Immature natural killer cell (primary cell): ENCODE data around the gene NR5A1. TPM values are rescaled to one million over a fixed set of nuclear protein-coding genes. Genes with fewer than 3 reads are reported as not detected.

Experiments
- DNase-seq, 3 donors: peaks; one replicate each; pipeline ENCODE4 v3.0.0; 2022; ENCODE audit warnings: mixed read lengths in 1 of 3
- H3K27ac Mint-ChIP-seq, 6 donors: one replicate each; pipeline ENCODE4 v1.8.0; 2020; ENCODE audit warnings: mixed read lengths in 6 of 6, mild to moderate bottlenecking in 5 of 6, inconsistent platforms in 4 of 6, moderate library complexity in 3 of 6
- H3K27me3 Mint-ChIP-seq, 3 donors: one replicate each; pipeline ENCODE4 v1.8.0; 2020 to 2021; ENCODE audit warnings: low read depth in 3 of 3, mild to moderate bottlenecking in 3 of 3, mixed read lengths in 3 of 3, moderate library complexity in 3 of 3, inconsistent platforms in 1 of 3
- H3K36me3 Mint-ChIP-seq, 3 donors: one replicate each; pipeline ENCODE4 v1.8.0; 2020; ENCODE audit warnings: mixed read lengths in 3 of 3, inconsistent platforms in 2 of 3, mild to moderate bottlenecking in 2 of 3
- H3K4me1 Mint-ChIP-seq, 2 donors: one replicate each; pipeline ENCODE4 v1.8.0; 2020; ENCODE audit warnings: inconsistent platforms in 2 of 2, mild to moderate bottlenecking in 2 of 2, mixed read lengths in 2 of 2, moderate library complexity in 1 of 2
- H3K4me3 Mint-ChIP-seq, 5 donors: one replicate each; pipeline ENCODE4 v1.8.0; 2020; ENCODE audit warnings: mild to moderate bottlenecking in 5 of 5, mixed read lengths in 5 of 5, inconsistent platforms in 3 of 5, moderate library complexity in 3 of 5
- H3K9me3 Mint-ChIP-seq, 6 donors: one replicate each; pipeline ENCODE4 v1.8.0; 2020; ENCODE audit warnings: mild to moderate bottlenecking in 6 of 6, mixed read lengths in 6 of 6, inconsistent platforms in 4 of 6, moderate library complexity in 3 of 6
- polyA plus RNA-seq, 3 donors: library from polyadenylated mRNA; unstranded; fragments of 300-500 nt; fragmentation: Illumina TruSeq; gene quantifications; one replicate each; pipeline ENCODE4 v1.2.3, GENCODE V29; 2021

NR5A1 gene
- polyA plus RNA-seq, 3 donors from 2014 or later = not detected

GRCh38 chr9:124510650-124511425, 3.6 kb upstream of the NR5A1 start:
- Mint-ChIP-seq H3K27me3 (peaks cover 0 to 3% (median 2%) of the 10 kb centered on the region in 3 donors), H3K4me3 (no peak overlapping the region), H3K27ac (no peak overlapping the region), H3K36me3 (no peaks in the 10 kb centered on the region), H3K9me3 (no peaks in the 10 kb centered on the region), H3K4me1 (no peaks in the 10 kb centered on the region)
- no peak for DNase-seq

GRCh38 chr9:124507880-124508423, 753 bp upstream of the NR5A1 start:
- DNase-seq = no peak
- Mint-ChIP-seq H3K27me3 (peaks cover 6 to 9% (median 8%) of the 10 kb centered on the region in 3 donors), H3K4me1 (peaks cover 6 to 7% of the 10 kb centered on the region in 2 donors), H3K27ac (no peak overlapping the region), H3K4me3 (no peak overlapping the region), H3K36me3 (peaks cover 0 to 5% (median 4%) of the 10 kb centered on the region in 3 donors), H3K9me3 (peaks cover 0 to 2% (median 0%) of the 10 kb centered on the region in 6 donors)

- H3K36me3 Mint-ChIP-seq = peaks cover 0 to 5% (median 4%) of the 10 kb centered on the region in 3 donors
- H3K27me3 Mint-ChIP-seq = peaks cover 7 to 8% (median 8%) of the 10 kb centered on the region in 3 donors
- peaks cover 0 to 2% (median 0%) of the 10 kb centered on the region in 6 donors for H3K9me3 Mint-ChIP-seq
- peaks cover 6 to 7% of the 10 kb centered on the region in 2 donors for H3K4me1 Mint-ChIP-seq
- H3K4me3 Mint-ChIP-seq = no peak overlapping the region
- DNase-seq = no peak
- H3K27ac Mint-ChIP-seq = no peak overlapping the region
These were observed 766 bp downstream of the NR5A1 start for GRCh38 chr9:124506433-124506832.

- peaks cover 7 to 9% (median 8%) of the 10 kb centered on the region in 3 donors for H3K27me3 Mint-ChIP-seq
- H3K36me3 Mint-ChIP-seq = peaks cover 0 to 5% (median 4%) of the 10 kb centered on the region in 3 donors
- DNase-seq = no peak
- no peak overlapping the region for H3K27ac Mint-ChIP-seq
- peaks cover 0 to 2% (median 0%) of the 10 kb centered on the region in 6 donors for H3K9me3 Mint-ChIP-seq
- H3K4me1 Mint-ChIP-seq = peaks cover 6 to 7% of the 10 kb centered on the region in 2 donors
- no peak overlapping the region for H3K4me3 Mint-ChIP-seq
These were observed 1.3 kb downstream of the NR5A1 start for GRCh38 chr9:124505901-124506346.

GRCh38 chr9:124505006-124505900, 1.9 kb downstream of the NR5A1 start:
- peaks cover 0 to 5% (median 4%) of the 10 kb centered on the region in 3 donors for H3K36me3 Mint-ChIP-seq
- peaks cover 7 to 12% (median 8%) of the 10 kb centered on the region in 3 donors for H3K27me3 Mint-ChIP-seq

GRCh38 chr9:124504530-124505005, 2.6 kb downstream of the NR5A1 start:
- DNase-seq = no peak
- peaks cover 7 to 15% (median 8%) of the 10 kb centered on the region in 3 donors for H3K27me3 Mint-ChIP-seq
- no peak overlapping the region for H3K4me3 Mint-ChIP-seq
- H3K36me3 Mint-ChIP-seq = peaks cover 0 to 5% (median 4%) of the 10 kb centered on the region in 3 donors
- H3K27ac Mint-ChIP-seq = no peak overlapping the region
- H3K9me3 Mint-ChIP-seq = peaks cover 0 to 2% (median 0%) of the 10 kb centered on the region in 6 donors
- peaks cover 6 to 7% of the 10 kb centered on the region in 2 donors for H3K4me1 Mint-ChIP-seq

More at GRCh38 chr9:124505006-124505900, 1.9 kb downstream of the NR5A1 start:
- Mint-ChIP-seq H3K27ac (no peak overlapping the region), H3K4me1 (peaks cover 6 to 7% of the 10 kb centered on the region in 2 donors), H3K9me3 (peaks cover 0 to 2% (median 0%) of the 10 kb centered on the region in 6 donors), H3K4me3 (peak overlapping the region in 4 of 5 donors; percentile 38 to 69 (median 46))
- no peak for DNase-seq

GRCh38 chr9:124503713-124504529, 3.3 kb downstream of the NR5A1 start:
- Mint-ChIP-seq H3K9me3 (peaks cover 0 to 2% (median 0%) of the 10 kb centered on the region in 6 donors), H3K27me3 (peaks cover 7 to 15% (median 8%) of the 10 kb centered on the region in 3 donors), H3K4me3 (peak overlapping the region; percentile 67 to 84 (median 83)), H3K36me3 (peaks cover 0 to 5% (median 4%) of the 10 kb centered on the region in 3 donors), H3K27ac (peak overlapping the region in 1 of 6 donors; percentile 61), H3K4me1 (peaks cover 6 to 7% of the 10 kb centered on the region in 2 donors)
- no peak for DNase-seq

GRCh38 chr9:124502711-124503702, 4.2 kb downstream of the NR5A1 start:
- Mint-ChIP-seq H3K27me3 (peaks cover 7 to 15% (median 8%) of the 10 kb centered on the region in 3 donors), H3K36me3 (peaks cover 0 to 5% (median 4%) of the 10 kb centered on the region in 3 donors), H3K9me3 (peaks cover 0 to 2% (median 0%) of the 10 kb centered on the region in 6 donors), H3K4me1 (peaks cover 6 to 7% of the 10 kb centered on the region in 2 donors), H3K4me3 (no peak overlapping the region), H3K27ac (no peak overlapping the region)
- DNase-seq = no peak

- Mint-ChIP-seq H3K27me3 (peaks cover 8 to 15% (median 8%) of the 10 kb centered on the region in 3 donors), H3K27ac (no peak overlapping the region), H3K4me1 (peaks cover 10% of the 10 kb centered on the region in 2 donors), H3K4me3 (no peak overlapping the region), H3K36me3 (peaks cover 0 to 5% (median 4%) of the 10 kb centered on the region in 3 donors), H3K9me3 (peaks cover 0 to 2% (median 0%) of the 10 kb centered on the region in 6 donors)
- no peak for DNase-seq
These were observed 5.4 kb downstream of the NR5A1 start for GRCh38 chr9:124501771-124502320.

- Mint-ChIP-seq H3K27me3 (peaks cover 6 to 15% (median 8%) of the 10 kb centered on the region in 3 donors), H3K4me1 (peaks cover 18% of the 10 kb centered on the region in 2 donors), H3K9me3 (peaks cover 0 to 2% (median 0%) of the 10 kb centered on the region in 6 donors), H3K27ac (no peak overlapping the region), H3K36me3 (peaks cover 0 to 5% (median 4%) of the 10 kb centered on the region in 3 donors), H3K4me3 (no peak overlapping the region)
- DNase-seq = no peak
These were observed 6.2 kb downstream of the NR5A1 start for GRCh38 chr9:124500796-124501611.
